ENCODE data around the gene COQ9.
"Not testable (repeated sequence)": the region's sequence is repeated elsewhere in the genome, so short reads cannot be mapped to it uniquely, and the experiment has no call there.

The COQ9 gene

DNA sequence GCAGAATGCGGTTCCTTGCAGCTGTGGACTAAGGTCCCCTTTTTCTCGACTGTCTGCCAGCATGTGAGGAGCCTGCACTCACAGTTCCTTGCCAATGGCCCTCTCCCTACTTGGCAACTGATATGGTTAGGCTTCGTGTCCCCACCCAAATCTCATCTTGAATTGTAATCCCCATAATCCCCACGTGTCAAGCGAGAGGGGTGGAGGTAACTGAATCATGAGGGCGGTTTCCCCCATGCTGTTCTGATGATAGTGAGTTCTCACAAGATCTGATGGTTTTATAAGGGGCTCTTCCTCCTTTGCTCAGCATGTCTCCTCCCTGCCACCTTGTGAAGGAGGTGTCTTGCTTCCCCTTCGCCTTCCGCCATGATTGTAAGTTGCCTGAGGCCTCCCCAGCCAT is 20.0 kb upstream of the COQ9 start:
- DNase-seq: no peak

DNA sequence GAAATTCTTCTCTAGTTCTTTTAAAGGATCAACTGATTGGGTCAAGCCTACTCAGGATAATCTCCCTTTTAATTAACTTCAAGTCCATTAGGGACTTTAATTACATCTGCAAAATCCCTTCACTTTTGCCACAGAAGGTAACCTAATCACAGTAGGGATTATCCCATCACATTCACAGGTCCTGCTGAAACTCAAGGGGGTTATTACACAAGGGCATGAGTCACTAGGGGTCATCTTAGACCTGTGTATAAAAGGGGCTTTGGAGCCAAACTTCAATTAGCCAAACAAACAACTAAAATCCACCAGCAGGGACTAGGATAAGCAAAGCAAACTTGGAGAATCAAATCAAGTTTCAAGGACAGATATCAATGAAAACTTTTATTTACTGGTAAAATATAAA is 19.5 kb upstream of the COQ9 start:
- no peak for DNase-seq

DNA sequence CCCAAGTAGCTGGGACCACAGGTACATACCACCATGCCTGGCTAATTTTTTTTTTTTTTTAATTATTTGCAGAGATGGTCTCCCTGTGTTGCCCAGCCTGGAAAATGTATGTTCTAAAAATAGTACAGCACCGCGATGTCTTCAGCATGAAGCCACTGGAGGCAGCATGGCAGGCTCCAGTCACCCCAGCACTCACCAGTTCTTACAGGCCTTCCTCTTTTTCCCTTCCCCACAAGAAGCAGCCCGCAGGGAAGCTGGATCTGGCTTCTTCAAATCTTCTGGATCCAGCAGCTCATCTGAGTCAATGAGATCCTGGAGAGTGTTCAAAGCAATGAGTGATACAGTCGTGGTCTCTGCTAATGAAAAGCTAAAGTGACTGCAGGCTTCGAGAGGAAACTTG is 16.3 kb upstream of the COQ9 start:
- DNase-seq: no peak

DNA sequence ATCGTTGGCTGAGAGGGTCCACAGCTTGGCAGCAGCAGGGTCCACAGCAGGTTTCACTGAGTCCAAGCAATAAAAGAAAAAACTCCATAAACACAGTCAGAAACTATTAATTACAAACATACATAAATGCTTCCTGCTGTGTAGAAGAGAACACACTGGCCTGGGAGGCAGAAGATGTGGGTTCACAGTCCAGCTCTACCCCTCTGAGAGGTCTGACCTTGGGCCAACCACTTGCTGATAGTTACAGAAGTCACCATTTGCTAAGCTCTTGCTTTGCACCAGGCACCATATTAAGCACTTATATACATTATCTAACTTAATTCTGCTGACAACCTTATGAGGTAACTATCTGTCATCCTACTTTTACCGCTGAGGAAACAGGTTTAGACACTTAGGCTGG is 14.8 kb upstream of the COQ9 start:
- DNase-seq: no peak

DNA sequence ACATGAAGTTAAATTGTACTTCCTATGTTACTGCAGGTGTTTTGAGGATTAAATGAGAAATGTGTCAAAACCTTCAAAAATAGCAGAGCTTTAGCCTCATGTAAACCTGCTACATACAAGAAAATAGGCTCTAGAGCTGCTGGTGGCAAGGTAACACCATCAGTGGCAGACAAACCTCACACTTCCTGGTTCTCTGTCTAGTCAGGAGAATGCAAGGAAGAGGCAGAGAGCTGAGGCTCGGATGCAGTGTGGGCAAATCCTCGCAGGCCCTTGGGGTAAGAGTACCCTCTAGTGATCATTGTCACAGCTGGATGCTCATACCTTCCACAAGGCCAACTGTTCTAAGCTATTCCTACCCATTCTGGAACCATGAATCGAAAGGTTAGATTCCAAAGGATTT is 14.3 kb upstream of the COQ9 start:
- DNase-seq: no peak

DNA sequence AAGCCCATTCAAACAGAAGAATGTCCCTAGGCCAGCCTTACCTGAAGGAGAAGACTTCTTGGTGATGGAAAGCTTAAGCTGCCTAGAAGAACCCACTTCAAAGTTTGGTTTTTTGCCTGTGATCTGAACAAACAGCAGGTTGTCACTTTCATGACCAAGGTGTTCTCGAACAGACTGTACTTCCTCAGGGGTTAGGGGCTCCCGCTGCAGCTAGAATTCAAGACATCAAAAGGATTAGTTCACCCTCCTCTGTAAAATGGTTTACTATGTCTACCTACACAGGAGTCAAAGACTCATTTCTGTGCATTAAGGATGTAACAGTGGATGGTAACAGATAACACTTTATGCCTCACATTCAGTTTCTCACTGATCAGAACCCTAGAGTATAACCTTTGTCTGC is 13.3 kb upstream of the COQ9 start:
- no peak for DNase-seq

DNA sequence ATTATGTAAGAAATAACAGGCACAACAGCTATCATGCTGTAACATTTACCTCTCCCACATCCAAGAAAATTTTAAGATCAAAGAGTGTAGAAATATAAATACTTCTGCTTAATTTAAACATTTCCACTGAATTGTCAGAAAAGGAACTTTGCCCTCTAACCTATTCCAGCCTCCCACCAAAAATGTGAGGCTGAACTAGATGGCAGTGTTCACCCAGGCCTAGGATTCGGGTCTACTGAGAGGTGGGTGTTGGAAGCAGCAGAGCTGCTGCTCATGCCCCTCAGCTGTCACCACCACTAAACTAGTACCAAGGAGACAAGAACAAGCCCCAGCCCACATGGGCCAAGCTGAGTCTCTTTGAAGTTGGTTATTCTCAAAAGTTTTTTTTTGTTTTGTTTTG is 11.4 kb upstream of the COQ9 start:
- no peak for DNase-seq

DNA sequence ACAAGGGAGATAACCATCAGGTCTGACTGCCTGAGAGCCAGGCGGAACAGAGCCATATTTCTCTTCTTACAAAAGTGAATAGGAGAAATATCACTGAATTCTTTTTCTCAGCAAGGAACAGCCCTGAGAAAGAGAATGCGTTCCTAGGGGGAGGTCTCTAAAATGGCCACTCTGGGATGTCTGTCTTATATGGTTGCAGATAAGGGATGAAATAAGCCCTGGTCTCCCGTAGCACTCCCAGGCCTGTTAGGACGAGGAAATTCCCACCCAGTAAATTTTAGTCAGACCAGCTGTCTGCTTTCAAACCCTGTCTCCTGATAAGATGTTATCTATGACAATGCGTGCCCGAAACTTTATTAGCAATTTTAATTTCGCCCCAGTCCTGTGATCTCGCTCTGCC is 7.3 kb upstream of the COQ9 start:
- DNase-seq: not testable (repeated sequence)

DNA sequence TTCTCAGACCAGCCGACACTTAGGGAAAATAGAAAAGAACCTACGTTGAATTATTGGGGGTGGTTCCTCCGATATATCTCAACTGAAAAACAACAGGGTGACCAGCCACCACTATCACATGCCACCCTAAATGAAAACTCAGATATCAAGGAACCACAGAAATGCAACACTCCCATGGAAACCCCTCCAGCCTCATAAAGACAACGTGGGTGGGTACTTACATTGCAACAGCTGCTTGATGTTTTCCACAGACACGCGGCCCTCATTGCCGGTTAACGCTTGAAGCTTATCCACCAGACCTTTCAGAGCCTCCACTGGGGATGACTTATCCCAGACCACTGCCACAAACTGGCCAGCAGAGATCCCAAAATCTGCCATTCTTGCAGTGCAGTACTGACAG is 6.7 kb upstream of the COQ9 start:
- not testable (repeated sequence) for DNase-seq

DNA sequence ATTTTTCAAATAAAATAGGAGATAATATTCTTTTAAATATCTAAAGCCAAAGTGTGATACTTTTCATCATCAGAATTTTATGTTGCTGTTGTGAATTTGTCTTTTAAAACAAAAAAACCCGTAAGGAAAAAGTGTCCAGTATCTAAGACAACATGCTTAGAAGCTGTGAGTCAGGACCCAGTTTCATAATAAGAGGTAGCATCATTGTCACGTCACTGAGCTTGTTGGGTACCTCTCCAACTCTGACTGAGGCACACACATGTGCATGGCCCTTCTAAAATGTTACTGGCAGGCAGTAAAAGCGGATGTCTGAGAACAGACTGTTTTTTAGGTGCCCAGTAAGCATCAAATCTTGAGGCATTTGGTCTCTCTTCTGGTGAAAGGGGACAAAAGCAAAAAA is 2.6 kb upstream of the COQ9 start:
- no peak for DNase-seq

DNA sequence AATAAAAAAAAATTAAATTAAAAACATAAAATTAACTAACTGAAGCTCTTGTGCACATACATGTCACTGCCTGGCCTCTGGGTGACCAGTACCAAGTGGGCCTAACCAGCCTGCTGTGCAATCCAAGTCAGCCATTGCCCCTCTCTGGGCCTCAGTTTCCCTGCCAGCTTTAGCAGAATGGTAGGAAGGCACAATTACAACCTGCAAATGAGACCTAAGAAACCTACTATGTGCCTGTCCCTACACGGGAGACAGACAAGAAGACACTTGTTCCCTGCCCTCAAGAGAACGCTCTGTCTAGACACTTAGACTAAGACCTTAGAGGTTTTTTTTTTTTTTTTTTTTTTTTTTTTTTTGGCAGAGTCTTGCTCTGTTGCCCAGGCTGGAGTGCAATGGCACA is 1.8 kb upstream of the COQ9 start:
- DNase-seq: no peak

DNA sequence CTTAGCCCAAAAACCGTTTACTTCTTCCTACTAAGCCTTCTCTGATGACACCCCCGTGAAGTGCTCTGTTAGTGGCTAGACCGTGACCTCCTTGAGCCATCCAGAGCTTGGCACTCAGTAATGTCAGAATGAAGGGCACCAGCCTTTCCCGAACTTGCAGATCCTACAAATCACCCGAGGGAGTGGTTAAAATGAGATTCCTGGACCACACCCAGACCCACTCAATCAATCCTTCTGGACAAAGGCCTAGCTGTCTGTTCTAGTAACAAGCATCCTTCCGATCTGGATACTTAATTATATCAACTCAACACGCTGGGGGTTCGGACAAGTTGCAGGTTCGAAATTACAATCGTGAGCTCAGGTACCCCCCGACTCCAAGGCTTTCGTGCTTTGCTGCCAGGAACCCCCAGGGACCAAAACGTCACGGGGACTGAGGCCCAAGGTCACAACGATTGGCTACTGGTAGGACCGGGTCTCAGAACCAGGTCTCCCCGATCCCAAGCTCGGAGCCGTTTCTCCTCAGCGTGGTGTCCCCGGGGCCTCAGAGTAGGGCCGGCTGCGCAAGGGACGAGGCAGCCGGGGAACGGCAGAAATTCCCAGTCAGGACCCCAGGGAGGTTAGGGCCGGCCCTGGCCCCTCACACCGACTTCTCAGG is 621 bp upstream of the COQ9 start:
- peak; percentile 22 to 27 for DNase-seq

DNA sequence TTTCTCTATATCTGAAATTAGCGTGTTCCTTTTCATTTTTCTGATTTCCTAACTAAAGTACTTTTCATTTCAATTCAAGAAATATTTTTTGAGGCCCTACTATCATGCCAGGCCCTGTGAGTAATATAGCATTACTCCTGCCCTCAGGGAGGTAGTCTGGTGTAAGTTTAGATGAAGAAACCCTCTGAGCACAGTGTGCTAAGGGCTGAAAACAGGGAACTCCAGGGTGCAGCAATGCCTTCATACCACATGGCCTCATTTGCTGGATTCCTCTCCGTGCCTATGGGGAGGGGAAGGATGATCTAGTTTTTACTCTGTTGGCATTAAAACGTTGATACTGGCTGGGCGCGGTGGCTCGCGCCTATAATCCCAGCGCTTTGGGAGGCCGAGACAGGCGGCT is 4.7 kb downstream of the COQ9 start:
- no peak for DNase-seq

DNA sequence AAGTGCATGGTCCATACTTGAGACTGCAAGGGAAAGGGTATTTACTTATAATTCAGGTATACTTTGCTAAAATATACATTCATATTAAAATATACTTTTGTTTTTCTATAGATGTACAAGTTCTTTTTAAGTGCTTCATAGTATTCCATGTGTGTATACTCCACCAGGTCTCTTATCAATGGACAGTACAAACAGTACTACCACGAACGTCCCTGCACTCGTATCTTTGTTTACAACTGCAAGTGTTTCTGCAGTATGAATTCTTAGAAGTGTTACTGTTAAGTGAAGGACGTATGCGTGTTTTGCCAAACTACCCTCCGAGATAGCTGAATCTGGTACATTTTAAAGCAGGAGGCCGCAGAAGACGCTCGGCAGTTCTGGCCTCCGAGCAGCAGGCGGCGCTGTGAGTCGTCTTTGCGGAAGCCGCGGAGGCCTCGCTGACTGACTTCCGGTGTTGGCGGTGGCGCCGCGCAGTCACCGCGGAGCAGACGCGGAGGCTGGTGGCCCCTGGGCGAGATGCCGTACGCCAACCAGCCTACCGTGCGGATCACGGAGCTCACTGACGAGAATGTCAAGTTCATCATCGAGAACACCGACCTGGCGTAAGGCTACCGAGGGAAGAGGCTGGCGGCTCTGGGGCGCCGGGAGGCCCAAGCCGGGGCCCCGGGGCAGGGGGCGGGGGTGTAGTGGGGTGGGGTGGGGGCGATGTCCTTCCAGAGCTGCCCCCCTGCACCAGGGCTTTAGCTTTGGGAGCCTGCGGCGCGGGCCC is 15.1 kb downstream of the COQ9 start, which contains the start of gene POLR2C:
POLR2C (plus strand) TSS at position 471 of the 769 bp plus-strand sequence; CDS start at position 517, 46 bp downstream.
- DNase-seq: peak; percentile 71 to 86

DNA sequence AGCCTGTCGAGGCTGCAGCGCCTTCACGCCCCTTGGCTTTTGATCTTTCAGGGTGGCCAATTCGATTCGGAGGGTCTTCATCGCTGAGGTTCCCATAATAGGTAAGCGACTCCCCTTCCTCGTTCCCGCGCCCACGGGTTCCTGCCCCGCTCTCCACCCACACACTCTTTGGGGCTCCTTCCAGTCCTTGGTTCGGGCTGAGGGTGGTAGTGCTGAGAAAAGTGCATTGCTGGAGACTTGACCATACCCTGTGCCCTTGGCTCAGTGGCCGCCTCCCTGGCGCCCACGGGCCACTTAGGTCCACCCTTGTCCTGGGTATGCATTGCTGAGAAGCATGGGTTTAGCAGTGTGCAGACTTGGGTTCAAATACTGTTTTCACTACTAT is 15.7 kb downstream of the COQ9 start:
- no peak for DNase-seq

DNA sequence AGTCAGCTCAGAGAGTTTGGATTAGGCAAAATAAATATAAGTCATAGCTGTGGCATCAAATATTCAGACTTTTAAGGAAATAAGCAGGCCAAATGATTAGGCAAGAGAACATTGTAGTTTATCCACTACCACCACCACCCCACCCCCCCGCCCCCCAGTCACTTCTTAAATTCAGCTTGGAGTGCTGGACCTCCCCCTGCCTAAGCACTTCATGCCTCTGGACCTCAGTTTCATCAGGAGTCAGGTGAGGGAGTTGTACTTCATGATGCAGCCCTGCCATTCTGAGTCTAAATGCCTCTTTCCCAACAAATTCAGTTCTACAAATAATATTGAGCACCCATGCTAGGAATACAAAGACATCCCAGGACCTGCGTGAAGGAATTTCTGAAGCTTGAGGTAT is 17.2 kb downstream of the COQ9 start:
- no peak for DNase-seq

DNA sequence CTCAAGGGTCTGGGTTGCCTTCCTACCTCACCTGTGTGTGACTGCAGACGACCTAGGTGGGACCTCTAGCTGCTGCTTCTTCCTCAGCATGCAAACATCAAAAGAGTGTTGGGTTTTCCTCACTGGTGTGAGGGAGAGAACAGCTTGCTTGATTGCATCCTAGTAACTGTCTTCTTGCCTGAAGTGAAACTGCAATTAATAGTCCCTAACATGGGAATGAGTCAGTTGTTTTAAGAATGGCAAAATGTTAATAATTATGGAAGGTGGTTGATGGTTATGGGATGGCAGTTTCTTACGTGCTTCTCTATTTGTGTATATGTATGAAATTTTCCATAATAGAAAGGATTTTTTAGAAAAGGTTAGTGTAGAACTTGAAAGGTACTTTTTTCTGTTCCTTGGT is 21.1 kb downstream of the COQ9 start:
- no peak for DNase-seq

DNA sequence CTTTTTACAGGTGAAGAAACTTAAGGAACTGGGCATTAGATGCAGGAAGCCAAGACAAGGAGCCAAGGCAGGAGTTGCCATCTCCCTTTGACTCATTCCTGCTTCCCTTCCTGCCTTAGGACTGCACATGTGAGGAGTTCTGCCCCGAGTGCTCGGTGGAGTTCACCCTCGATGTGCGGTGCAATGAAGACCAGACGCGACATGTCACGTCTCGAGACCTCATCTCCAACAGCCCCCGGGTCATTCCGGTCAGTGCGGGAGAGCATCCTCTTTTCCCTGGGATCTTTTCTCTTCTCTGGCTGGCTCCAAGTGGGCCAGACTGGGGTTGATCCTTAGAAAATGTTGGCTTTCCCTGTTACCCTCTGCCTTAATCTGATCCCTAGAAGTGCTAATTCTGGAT is 21.8 kb downstream of the COQ9 start:
- no peak for DNase-seq

DNA sequence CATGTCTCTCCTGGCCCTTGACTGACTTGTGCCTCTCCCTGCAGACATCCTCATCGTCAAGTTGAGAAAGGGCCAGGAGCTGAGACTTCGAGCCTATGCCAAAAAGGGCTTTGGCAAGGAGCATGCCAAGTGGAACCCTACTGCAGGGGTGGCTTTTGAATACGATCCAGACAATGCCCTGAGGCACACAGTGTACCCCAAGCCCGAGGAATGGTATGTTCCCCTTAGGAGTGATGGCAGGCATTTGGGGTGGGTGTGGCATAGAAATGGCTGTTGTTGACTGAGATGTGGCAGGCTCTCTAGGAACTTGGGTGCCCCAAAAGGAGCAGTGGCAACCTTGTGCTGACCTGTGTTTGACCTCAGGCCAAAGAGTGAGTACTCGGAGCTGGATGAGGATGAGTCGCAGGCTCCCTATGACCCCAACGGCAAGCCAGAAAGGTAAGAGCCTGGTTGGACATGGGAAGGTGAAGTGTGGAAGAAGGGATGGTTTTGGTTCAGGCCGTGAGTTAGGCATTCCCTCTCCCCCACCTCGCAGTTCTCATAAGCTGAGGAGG is 22.7 kb downstream of the COQ9 start:
- no peak for DNase-seq

DNA sequence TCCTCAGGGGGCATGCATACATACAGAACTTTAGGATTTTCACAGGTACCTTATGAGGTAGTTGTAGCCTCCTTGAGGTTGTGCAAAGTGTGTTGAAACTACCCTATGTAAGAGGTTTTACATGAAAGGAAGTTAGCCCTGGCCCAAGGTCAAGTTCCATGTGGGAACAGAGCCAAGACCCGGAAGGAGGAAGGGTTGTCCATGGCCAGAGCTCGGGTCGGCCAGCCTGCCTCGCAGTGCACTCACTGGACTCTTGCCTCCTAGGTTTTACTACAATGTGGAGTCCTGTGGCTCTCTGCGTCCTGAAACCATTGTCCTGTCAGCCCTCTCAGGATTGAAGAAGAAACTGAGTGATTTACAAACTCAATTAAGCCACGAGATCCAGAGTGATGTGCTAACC is 23.4 kb downstream of the COQ9 start:
- DNase-seq: no peak

DNA sequence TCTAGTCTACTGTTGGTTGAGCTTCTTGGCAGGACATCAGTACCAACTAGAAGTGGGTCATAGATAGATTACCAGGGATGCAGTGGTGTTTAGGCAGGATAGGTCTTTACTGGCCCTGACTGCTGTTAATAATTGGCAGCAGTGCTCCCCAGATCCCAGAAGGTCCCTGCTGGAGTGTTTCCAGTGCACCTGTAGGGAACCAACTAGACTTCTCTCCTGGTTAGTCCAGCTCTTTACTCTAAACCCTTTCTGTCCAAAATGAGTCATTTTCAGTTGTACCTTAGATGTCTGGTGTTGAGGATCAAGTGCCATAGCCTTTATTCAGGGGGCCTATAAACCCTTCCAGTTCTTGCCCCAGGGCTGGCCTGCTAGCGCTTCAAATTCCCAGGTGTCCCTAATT is 23.9 kb downstream of the COQ9 start:
- DNase-seq: no peak

DNA sequence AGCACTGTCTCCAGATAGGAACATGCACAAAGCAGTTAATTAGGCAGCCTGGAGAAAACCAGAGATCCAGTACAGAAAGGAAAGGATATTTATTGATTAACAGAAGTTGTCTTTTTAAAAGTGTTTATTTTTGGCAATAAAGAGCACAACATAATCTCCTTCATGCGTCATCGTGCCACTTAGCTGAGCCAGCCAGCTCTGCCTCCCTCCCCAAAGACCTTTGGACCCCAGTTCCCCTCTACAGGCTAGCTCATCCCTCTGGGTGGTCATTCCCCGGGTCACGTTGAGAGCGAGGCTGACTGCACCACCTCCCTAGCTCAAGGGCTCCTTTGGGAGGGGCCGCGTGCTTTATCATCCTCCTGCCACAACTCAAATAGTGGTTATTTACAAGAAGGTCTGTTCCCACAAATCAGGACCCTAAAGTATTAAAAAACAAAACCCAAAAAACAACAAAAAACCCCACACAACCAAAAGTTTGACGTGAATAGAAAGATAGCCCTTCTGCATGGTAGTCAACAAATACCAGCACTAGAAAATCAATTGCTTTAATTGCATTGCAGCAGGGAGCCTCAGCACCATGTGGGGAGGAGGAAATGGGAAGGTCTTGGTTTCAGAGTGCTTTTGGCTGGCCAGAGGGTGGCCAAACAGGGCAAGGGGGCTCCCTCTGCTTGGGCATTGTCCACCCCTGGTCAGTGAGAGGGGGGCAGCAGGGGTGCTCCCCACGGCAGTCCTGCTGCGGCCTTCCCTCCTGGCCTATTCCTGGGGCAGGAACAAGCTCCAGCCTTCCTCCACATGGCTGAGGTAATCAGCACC is 24.8 kb downstream of the COQ9 start:
- DNase-seq: no peak

DNA sequence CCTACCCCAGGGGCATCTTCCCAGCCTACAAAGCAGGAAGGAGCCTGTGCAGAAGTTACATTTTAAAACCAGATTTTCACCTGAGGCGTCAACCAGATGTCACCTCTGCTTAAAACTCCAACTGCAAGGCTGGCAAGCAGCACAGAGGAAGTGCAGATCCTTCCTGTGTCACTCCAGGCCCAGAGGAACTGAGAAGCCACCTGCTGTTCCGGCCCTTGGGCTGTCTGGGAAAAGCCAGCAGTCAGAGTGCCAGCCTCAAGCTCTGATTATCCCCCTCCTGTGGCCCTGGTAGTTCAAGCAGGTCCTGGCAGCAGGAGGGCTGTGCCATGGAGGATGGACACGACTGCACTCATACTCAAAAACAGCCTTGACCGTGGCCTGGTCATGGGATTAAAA is 25.4 kb downstream of the COQ9 start:
- no peak for DNase-seq
